Globus pallidus (tissue), 1 donor: ENCODE results near the gene TMEM219.

Experiments used
- DNase-seq: peaks from one replicate; pipeline ENCODE4 v3.0.0-alpha.2; 2015; ENCODE audit warnings: low spot score

Gene TMEM219

GRCh38 chr16:29982560-29983419, 20.9 kb downstream of the TMEM219 start:
- DNase-seq: no peak

GRCh38 chr16:29983420-29984136, 21.7 kb downstream of the TMEM219 start:
- no peak for DNase-seq

GRCh38 chr16:29984137-29984763, 22.4 kb downstream of the TMEM219 start:
- no peak for DNase-seq

GRCh38 chr16:29984764-29985147, 22.9 kb downstream of the TMEM219 start:
- DNase-seq: no peak

GRCh38 chr16:29985271-29985811, 23.5 kb downstream of the TMEM219 start:
- no peak for DNase-seq

- DNase-seq: no peak
Observed at GRCh38 chr16:29986231-29986630, 24.4 kb downstream of the TMEM219 start.

GRCh38 chr16:29986931-29987330, 25.1 kb downstream of the TMEM219 start:
- no peak for DNase-seq

GRCh38 chr16:29987371-29988085, 25.6 kb downstream of the TMEM219 start:
- DNase-seq: no peak

- no peak for DNase-seq
Observed at GRCh38 chr16:29988346-29989075, 26.6 kb downstream of the TMEM219 start.

GRCh38 chr16:29989111-29989858, 27.4 kb downstream of the TMEM219 start:
- no peak for DNase-seq

GRCh38 chr16:29990034-29990433, 28.2 kb downstream of the TMEM219 start:
- no peak for DNase-seq

GRCh38 chr16:29990883-29991570, 29.1 kb downstream of the TMEM219 start:
- DNase-seq: no peak

- no peak for DNase-seq
Observed at GRCh38 chr16:29991571-29991904, 29.7 kb downstream of the TMEM219 start.

- no peak for DNase-seq
Observed at GRCh38 chr16:29992344-29992967, 30.6 kb downstream of the TMEM219 start.

GRCh38 chr16:29993191-29993902, 31.5 kb downstream of the TMEM219 start:
- DNase-seq: no peak

GRCh38 chr16:29993903-29994599, 32.2 kb downstream of the TMEM219 start:
- DNase-seq: no peak

- DNase-seq: no peak
Observed at GRCh38 chr16:29994600-29995323, 32.9 kb downstream of the TMEM219 start.
